T-helper 1 cell treated with Interleukin-12 subunit alpha and Interleukin-12 subunit beta and Interleukin-4 antibody, amounts not matched to agents 30 ng/mL and 1 ng/mL, for 36 hours (primary cell): ENCODE measurements around the gene CARD14. TPM values are rescaled to one million over a fixed set of nuclear protein-coding genes. Genes with fewer than 3 reads are reported as not detected.

Source experiments
- intact Hi-C: fragments of 100-400 bp; cut with micrococcal nuclease; formaldehyde crosslinking; loops from one replicate; pipeline ENCODE4 v1.15.1; 2024
- total RNA-seq: library from RNA; stranded (reverse); gene quantifications from 2 replicates; pipeline ENCODE4 v1.2.3, GENCODE V29; 2022

Gene CARD14
- total RNA-seq, 1 donor from 2014 or later = not detected

- intact Hi-C loops = no loop called here
Measured at GRCh38 chr17:80209765-80210164, 39.9 kb downstream of the CARD14 start.

- intact Hi-C loops = no loop called here
Measured at GRCh38 chr17:80210348-80211108, 40.7 kb downstream of the CARD14 start.

- intact Hi-C loops = no loop called here
Measured at GRCh38 chr17:80212109-80212508, 42.3 kb downstream of the CARD14 start.

GRCh38 chr17:80212511-80212910, 42.7 kb downstream of the CARD14 start:
- intact Hi-C loops = no loop called here

GRCh38 chr17:80212962-80213642, 43.3 kb downstream of the CARD14 start:
- intact Hi-C loops = no loop called here

- intact Hi-C loops = no loop called here
Measured at GRCh38 chr17:80213643-80213975, 43.8 kb downstream of the CARD14 start.

GRCh38 chr17:80214012-80214877, 44.4 kb downstream of the CARD14 start:
- intact Hi-C loops = no loop called here

- intact Hi-C loops = no loop called here
Measured at GRCh38 chr17:80214878-80215210, 45.0 kb downstream of the CARD14 start.

- intact Hi-C loops = no loop called here
Measured at GRCh38 chr17:80216473-80217456, 46.9 kb downstream of the CARD14 start.

- intact Hi-C loops = no loop called here
Measured at GRCh38 chr17:80217703-80218362, 48.0 kb downstream of the CARD14 start.

GRCh38 chr17:80218391-80218790, 48.6 kb downstream of the CARD14 start:
- intact Hi-C loops = no loop called here

- intact Hi-C loops = loop anchor here (1.0 kb wide), 3 partner anchors 35 to 72 kb away; partner anchors contain the start of gene EIF4A3
Measured at GRCh38 chr17:80219013-80219762, 49.4 kb downstream of the CARD14 start.

GRCh38 chr17:80219763-80220053, 49.9 kb downstream of the CARD14 start:
- intact Hi-C loops = loop anchor here (1.0 kb wide), 3 partner anchors 35 to 72 kb away; partner anchors contain the start of gene EIF4A3

GRCh38 chr17:80220054-80220735, 50.4 kb downstream of the CARD14 start, which contains the start of the genes SGSH and SLC26A11:
TSS of gene SGSH (minus strand) at chr17:80220333. CDS start at chr17:80220313, 20 bp downstream.
TSS of gene SLC26A11 (plus strand) at chr17:80220427. CDS start at chr17:80221561, 1,134 bp downstream.
- intact Hi-C loops = no loop called here

- intact Hi-C loops = no loop called here
Measured at GRCh38 chr17:80220736-80221215, 50.9 kb downstream of the CARD14 start.

- intact Hi-C loops = no loop called here
Measured at GRCh38 chr17:80221351-80222105, 51.7 kb downstream of the CARD14 start.

GRCh38 chr17:80222376-80223141, 52.7 kb downstream of the CARD14 start:
- intact Hi-C loops = no loop called here
